GM10248 (cell line): ENCODE data around the gene KCNK10.

Source experiments
- CTCF ChIA-PET: fragments of 300-600 bp; sonication (Branson Sonifier 250); formaldehyde crosslinking; extraction: SDS; loops from one replicate; lab custom pipeline; 2021; ENCODE audit warnings: antibody characterized with exemption; lab: Yijun Ruan, JAX
- POLR2A ChIA-PET: fragments of 350-650 bp; sonication (Branson Sonifier 250); formaldehyde crosslinking; extraction: SDS; loops from one replicate; lab custom pipeline; 2020; ENCODE audit warnings: antibody characterized with exemption; lab: Yijun Ruan, JAX
- DNase-seq: peaks from one replicate; pipeline ENCODE4 v3.0.0; 2012; ENCODE audit errors: extremely low spot score
- CTCF ChIP-seq: IDR thresholded peaks from 2 replicates; pipeline ENCODE4 v1.5.1; 2012; ENCODE audit warnings: mild to moderate bottlenecking, low read depth; ENCODE audit errors: extremely low read depth, missing control alignments, control extremely low read depth

Gene KCNK10

GRCh38 chr14:88234442-88234841 is 88.6 kb downstream of the KCNK10 start:
- CTCF ChIA-PET = interaction anchor here (0.9 to 4.2 kb wide), 6 partner anchors 10 to 289 kb away, joined by 3 to 18 read pairs (median 4); no protein-coding TSS in a partner anchor

GRCh38 chr14:88233915-88234314 is 89.2 kb downstream of the KCNK10 start:
- POLR2A ChIA-PET = no interaction called here
- TF ChIP-seq CTCF = peak; percentile 20
- CTCF ChIA-PET = interaction anchor here (1.1 to 4.2 kb wide), 5 partner anchors 9 to 289 kb away, joined by 3 to 18 read pairs (median 4); no protein-coding TSS in a partner anchor
- DNase-seq = no peak

More at GRCh38 chr14:88234442-88234841, 88.6 kb downstream of the KCNK10 start:
- TF ChIP-seq CTCF = no peak
- DNase-seq = no peak
- POLR2A ChIA-PET = no interaction called here

DNA sequence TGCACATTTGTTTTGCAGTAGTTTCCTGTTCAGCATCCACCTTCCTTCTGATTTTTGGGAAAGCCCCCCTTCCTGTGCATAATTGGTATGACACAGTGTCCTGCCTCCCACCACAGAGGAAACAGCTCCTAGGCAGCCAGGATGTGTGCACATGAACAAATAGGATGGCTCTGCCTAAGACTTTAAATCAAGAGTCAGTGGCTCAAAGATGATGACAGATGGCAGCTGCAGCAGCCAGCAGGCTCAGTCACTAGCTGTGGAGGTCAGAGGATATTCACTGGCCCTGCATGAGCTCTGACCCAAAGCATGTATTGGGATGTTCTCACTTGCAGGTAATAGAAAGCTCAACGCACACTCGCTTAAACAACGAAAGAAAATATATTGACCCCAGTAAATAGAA is 90.3 kb downstream of the KCNK10 start:
- CTCF ChIA-PET = interaction anchor here (1.4 to 4.2 kb wide), 2 partner anchors 18 to 287 kb away, joined by 4 to 18 read pairs; no protein-coding TSS in a partner anchor
- POLR2A ChIA-PET = no interaction called here
- no peak for DNase-seq
- TF ChIP-seq CTCF = no peak

- POLR2A ChIA-PET = no interaction called here
- CTCF ChIA-PET = interaction anchor here (1.4 to 4.2 kb wide), 2 partner anchors 19 to 286 kb away, joined by 4 to 18 read pairs; no protein-coding TSS in a partner anchor
Observed at GRCh38 chr14:88231603-88232002, 91.5 kb downstream of the KCNK10 start.

DNA sequence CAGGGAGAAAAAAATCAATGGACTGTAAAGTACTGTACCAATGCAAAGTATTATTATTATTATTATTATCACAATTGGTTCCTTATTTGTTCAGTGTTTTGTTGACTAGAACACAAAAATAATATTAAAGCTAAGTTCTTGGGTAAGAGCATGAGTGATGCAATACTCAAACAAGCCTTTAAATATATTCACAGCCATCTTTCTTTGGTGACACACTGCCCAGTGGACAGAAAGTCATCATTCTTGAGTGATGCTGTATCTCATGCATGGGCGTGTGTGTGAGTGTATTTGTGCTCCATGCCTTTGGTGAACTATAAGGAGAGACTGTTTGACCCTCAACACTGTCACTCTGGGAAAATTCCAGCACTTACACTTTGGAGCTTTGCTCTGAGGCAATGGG is 93.6 kb downstream of the KCNK10 start:
- DNase-seq = no peak
- POLR2A ChIA-PET = no interaction called here
- CTCF ChIA-PET = interaction anchor here (1.4 to 2.8 kb wide), 2 partner anchors 8 to 41 kb away, joined by 4 to 8 read pairs; no protein-coding TSS in a partner anchor
- no peak for TF ChIP-seq CTCF

More at GRCh38 chr14:88231603-88232002, 91.5 kb downstream of the KCNK10 start:
- no peak for DNase-seq
- no peak for TF ChIP-seq CTCF

DNA sequence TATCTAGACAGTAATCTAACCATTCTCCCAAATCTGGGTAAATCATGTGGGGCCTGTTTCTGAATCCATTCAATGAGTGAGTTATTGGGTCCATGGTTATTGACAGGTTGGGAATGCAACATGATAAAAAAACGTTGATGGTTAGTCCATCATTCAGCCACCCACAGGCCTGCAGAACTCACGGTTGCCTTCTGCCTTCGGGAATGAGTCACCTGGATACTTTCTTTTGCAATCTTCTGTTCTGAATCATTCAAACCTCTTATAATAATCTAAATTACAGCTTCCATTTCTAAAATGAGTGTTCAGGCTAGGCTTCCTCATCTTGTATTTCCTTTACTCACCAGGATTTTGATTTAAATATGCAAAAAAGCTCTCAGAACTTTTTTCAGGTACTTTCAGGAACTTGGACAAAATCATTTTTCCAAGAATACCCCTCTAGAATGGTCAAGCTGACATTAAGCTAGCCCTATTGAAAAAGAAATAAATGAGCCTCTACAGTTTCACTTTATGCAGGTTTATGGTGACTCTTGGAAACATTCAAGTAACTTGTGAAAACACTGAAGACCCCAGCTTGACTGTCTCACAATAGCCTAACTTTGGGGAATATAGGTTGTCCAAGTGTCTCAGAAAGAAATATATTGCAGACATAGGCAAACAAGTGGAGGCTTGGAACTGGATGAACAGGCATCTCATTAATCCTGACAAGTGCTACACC is 94.4 kb downstream of the KCNK10 start:
- no peak for TF ChIP-seq CTCF
- ChIA-PET POLR2A (no interaction called here), CTCF (interaction anchor here (2.8 kb wide), 1 partner anchor 40 kb away, joined by 8 read pairs; no protein-coding TSS in a partner anchor)

More for the DNA sequence above, 94.4 kb downstream of the KCNK10 start:
- DNase-seq = no peak
